ENCODE results near the gene DDX54.
A peak's percentile ranks its signal among the peaks of the same experiment; 100 is the strongest.

DDX54 gene

DNA sequence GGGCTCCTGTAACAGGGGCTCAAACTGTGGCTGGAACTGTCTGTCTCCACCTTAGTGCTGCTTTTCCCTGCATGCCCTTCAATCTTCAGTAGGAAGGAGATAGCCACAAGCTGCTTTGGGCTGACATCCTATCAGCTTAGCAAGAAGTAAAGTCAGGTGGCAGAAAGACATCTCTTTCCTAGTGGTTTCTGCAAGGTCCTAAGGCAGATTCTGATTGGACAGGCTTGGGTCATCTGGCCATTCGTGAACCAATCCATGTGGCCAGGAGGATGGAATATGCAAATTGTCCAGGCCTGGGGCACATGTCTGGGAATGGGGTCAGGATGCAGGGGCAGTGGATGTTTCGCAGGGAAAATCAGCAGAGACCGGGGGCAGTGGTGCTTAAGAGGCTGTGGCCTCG lies 5.5 kb upstream of the DDX54 start:
- no peak for DNase-seq (ENCODE audit: low read depth in 2 of 2)

DNA sequence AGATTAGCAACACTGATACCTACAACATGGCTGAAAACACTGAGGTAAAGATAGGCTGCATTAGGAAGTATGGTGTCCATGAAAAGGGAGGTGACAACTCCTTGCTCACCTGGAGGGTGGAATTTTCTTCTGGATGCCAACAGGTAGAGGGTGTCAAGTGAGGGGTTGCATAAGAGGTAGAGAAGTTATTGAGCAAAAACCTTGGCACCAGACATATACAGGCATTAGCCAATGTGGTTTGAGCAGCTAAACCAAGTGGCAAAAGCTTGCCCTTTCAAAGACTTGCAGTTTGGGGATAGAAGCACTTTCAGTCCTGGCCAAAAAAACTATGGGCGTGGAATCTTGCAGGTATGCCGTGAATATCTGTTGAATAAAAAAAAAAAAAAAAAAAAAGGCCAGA lies 4.1 kb upstream of the DDX54 start:
- DNase-seq (ENCODE audit: low read depth in 2 of 2), result no peak

DNA sequence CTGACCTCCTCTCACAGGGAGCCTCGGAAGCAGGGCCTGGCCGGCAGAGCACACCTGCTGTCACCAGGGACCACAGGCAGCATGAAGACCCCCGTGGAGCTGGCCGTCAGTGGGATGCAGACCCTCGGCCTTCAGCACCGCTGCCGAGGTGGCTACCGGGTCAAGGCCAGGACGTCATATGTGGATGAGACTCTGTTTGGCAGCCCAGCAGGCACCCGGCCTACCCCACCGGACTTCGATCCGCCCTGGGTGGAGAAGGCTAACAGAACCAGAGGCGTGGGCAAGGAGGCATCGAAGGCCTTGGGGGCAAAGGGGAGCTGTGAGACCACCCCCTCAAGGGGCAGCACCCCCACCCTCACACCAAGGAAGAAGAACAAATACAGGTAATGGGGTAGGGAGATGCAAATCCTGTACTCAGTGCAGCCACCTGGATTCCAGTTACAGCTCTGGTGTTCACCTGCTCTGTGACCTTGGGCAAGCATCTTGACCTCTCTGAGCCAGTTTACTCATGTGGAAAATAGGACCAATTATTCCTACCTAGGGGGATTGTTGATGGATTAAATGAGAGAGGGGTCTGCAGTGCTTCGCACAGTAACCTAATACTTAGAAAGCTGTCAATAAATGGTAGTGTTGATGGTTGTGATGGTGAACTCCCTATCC lies 1.5 kb upstream of the DDX54 start:
- DNase-seq (ENCODE audit: low read depth in 2 of 2), result no peak

DNA sequence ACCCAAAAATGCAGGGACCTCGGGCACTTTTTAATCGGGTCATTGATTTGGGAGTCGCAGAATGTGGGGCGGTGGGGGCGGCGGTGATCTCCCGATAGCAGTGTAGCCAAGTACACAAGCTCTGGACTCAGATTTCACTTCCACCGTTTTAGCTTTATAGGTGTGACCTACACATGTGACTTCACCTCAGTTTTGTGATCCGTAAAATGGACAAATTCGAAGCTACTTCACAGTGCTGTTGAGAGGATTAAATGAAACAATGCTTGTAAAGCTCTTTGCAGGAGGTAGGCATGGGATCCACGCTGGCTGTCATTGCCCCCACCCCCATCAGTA lies 721 bp upstream of the DDX54 start:
- DNase-seq (ENCODE audit: low read depth in 2 of 2), result no peak

DNA sequence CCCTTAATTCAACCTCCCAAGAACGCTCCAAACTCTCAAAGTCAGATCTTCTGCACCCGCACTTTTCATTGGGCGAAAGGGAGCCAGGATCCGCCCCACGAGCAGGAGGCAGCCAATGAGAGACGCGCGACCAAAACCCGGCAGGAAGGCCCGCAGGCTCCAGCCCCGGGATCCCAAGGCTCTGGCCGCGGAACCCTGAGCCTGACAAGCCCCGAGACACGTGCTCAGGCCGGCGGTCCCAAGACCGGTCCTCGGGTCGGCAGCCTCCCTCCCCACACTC lies 438 bp downstream of the DDX54 start:
- DNase-seq (ENCODE audit: low read depth in 2 of 2), result peak; percentile 77 to 82

DNA sequence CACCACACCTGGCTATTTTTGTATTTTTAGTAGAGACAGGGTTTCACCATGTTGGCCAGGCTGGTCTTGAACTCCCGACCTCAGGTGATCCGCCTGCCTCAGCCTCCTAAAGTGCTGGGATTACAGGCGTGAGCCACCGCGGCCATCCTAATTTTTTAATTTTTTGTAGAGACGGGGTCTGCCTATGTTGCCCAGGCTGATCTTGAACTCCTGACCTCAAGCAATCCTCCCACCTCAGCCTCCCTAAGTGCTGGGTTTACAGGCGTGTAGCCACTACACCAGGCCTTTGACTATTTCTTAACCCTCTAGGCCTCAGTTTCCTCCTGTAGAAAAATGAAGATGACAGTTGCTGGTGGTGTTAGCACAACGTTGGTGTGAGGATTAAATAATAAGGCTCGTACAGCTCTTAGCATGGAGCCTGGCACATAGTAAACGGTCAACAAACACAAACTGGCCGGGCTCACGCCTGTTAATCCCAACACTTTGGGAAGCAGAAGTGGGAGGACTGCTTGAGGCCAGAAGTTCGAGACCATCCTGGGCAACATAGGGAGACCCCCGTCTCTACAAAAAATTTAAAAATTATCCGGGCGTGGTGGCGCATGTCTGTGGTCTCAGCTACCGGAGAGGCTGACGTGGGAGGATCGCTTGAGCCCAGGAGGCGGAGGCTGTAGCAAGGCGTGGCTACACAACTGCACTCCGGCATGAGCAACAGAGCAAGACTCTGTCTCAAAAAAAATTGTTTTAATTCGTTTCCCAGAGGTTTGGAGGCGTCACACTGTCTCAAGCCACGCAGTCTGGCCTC lies 979 bp downstream of the DDX54 start:
- no peak for DNase-seq (ENCODE audit: low read depth in 2 of 2)

DNA sequence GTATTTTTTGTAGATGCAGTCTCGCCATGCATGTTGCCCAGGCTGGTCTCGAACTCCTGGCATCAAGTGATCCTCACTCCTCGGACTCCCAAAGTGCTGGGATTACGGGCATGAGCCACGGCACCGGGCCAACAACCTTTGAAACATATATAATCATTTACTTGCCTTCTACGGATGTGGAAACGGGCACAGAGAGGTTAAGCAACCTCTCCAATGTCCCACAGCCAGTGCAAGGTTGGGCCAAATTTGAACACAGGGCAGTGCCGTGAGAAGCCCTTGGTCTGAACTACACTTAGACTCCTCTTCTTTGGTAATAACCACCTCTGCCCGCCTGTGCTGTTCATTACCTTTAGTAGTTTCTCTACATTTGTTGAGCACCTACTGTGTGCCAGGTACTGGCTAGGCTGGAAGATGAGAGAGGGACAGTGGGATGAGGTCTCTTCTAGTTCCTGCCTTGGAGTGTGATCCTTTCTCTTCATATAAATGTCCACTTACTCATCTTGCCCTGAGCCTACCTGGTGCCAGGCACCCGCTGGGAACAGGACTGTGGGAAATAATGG lies 2.2 kb downstream of the DDX54 start:
- no peak for DNase-seq (ENCODE audit: low read depth in 2 of 2)

DNA sequence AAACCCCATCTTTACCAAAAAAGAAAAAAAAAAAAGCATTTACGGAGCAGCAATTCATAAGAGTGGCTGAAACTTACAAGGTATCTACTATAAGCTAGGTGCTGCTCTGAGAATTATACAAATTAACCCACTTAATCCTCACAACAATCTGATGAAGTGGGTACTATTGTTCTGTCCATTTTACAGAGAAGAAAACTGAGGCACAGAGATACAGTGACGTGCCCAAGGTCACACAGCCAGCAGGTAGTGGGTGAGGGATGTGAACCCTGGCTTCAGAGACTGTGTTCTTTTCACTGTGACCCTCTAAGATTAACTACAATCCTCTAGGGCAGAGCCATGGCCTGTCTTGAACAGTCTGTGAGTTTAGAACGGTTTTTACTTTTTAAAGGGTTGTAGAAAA lies 3.3 kb downstream of the DDX54 start:
- no peak for DNase-seq (ENCODE audit: low read depth in 2 of 2)

DNA sequence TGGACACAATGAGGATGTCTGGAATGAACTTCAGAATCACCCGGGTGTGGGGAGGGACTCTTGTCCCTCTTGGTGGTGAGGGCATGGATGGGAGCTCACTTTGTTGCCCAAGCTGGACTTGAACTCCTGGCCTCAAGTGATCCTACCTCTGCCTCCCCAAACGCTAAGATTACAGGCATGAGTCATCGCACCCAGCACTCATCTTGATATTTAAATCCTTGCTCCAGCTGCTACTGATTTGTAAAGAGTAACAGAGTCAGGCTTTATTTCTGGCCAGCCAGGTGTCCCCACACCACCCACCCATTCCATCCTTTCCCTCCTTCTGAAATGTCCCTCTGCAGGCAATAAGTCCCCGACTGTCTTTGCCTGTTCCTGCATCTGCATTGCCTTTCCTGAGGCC lies 4.9 kb downstream of the DDX54 start:
- no peak for DNase-seq (ENCODE audit: low read depth in 2 of 2)

DNA sequence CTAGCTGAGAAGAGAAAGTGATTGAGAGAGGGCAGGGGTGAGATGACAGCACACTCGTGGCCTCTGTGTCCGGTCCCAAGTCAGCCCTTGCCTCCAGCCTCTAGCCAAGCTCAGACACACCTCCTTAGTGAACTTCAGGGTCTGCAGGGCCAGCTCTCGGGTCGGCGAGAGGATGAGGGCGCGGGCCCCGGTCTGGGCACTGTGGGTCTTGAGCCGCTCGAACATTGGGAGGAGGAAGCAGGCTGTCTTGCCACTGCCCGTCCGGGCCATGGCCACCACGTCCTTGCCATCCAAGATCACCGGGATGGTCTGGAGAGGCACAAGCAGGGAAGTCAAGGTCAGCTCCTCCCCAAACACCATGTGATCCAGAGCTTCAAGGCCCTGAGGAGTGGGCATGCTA lies 6.3 kb downstream of the DDX54 start:
- DNase-seq (ENCODE audit: low read depth in 2 of 2), result no peak

DNA sequence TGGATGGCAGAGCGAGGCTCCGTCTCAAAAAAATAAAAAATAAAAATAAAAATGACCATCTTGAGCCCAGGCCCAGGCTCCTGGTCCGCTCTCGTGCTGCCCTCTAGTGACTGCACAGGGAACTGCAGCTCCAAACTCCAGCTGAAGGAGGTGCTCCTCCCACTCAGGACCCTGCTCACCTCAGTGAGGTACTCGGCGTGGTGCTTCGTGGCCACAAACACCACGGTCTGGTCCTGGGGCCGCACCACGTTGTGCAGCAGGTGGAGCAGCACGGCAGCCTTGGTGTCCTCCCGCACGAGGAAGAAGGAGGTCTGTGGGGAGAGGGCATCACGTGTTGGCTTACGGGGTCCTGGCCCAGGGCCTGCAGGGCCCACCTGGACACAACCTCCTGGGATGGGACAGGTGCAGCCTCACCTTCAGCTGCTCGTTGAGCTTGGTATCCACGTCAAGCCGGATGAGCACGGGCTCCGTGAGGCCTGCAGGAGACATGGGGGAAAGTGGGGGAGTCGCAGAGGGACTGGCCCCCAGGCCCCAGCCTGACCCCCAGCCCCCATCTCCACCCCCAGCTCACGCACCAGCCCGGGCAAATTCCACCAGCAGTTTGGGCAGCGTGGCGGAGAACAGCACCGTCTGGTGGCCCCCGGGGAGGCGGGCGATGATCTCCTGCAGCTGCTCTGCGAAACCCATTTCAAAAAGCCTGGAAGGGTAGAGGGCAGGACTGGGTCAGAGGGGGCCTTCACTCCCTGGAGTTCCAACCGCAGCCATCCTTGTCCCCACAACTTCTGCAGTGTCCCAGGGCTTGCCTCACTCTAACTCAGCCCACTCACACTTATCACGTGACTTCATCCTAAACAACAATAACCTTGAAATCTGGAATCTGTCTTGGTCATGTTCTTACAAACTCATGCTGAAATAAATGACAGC lies 10.6 kb downstream of the DDX54 start:
- peak; percentile 45 to 60 for DNase-seq (ENCODE audit: low read depth in 2 of 2)

DNA sequence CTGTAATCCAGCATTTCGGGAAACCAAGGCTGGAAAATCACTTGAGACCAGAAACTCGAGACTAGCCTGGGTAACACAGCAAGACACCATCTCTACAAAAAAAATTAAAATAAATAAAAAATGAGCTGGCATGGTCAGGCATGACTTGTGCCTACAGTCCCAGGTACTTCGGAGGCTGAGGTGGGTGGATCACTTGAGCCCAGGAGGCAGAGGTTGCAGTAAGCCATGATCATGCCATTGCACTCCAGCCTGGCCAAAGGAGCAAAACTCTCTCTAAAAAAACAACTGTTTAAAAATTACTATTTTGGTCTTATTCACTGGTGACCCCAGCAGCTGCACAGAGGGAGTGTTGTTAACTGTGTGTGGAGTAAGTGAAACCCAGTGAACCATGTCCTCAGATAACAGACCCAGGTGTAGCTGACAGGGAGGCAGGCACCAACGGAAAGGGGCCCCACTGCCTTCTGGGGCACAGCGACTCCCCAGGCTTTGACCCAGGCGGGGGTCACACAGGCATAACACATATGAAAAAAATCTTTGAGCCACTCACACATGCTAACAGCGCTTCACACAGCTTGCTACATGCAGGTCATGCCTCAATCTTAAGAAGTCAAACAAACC lies 12.1 kb downstream of the DDX54 start:
- DNase-seq (ENCODE audit: low read depth in 2 of 2), result no peak

DNA sequence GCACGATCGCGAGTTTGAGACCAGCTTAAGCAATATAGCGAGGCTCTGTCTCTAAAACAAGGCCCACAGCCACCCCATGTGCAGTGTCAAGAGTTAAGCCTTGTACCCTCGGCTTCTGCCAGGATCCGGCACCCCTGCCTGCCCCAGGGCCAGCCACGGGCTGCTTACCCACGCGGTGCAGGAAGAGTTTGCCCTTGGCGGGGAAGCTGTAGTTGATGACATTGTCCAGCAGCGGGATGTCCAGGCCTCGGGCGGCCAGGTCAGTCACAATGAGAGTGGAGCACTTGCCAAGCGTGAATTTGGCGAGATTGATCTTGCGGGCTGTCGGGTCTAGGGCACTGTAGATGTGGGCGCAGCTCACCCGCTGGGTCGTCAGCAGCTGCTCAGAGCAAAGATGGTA lies 13.1 kb downstream of the DDX54 start:
- DNase-seq (ENCODE audit: low read depth in 2 of 2), result no peak

DNA sequence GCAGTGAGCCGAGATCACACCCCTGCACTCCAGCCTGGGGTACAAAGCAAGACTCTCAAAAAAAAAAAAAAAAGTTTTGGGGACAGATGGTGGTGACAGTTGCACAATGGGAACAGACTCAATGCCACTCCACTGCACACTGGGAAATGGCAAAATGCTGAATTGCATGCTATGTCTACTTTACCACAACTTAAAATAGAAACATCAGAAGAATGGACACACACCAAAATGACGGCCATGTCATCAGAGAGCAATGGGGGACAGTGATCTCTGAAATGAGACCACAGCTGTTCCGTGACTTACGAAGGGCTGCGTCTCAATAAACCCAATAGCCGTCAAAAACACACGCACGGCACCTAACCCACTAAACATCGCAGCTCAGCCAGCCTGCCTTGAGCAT lies 13.7 kb downstream of the DDX54 start:
- DNase-seq (ENCODE audit: low read depth in 2 of 2), result no peak

DNA sequence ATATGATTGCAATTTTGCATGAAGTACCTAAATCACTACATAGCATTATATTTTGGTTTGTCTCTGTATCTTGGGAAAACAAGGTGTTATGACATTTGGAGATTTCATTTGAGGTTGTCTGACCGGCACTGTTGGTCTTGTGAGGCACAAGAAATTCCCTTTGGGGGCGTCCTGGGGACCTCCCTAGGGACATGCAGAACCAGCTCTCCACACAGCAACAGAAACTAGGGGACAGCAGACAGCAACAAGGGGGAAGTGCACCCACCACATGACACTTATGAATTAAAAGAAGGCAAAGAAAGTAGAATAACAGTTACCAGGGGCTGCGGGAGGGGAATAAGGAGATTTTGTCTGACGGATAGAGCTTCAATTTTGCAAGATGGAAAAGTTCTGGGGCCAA lies 14.4 kb downstream of the DDX54 start:
- DNase-seq (ENCODE audit: low read depth in 2 of 2), result no peak

DNA sequence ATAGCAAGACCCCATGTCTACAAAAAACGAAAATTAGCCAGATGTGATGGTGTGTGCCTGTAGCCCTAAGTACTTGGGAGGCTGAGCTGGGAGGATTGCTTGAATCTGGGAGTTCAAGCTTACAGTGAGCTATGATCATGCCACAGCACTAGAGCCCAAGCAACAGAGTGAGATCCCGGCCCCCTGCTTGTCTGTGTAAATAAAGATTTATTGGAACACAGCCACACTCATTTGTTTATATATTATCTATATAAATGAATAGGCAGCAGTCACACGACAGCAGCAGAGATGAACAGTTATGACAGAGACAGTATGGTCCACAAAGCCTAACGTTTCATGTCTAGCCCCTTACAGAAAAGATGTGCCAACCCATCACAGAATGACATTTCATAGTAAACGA lies 14.8 kb downstream of the DDX54 start:
- no peak for DNase-seq (ENCODE audit: low read depth in 2 of 2)

DNA sequence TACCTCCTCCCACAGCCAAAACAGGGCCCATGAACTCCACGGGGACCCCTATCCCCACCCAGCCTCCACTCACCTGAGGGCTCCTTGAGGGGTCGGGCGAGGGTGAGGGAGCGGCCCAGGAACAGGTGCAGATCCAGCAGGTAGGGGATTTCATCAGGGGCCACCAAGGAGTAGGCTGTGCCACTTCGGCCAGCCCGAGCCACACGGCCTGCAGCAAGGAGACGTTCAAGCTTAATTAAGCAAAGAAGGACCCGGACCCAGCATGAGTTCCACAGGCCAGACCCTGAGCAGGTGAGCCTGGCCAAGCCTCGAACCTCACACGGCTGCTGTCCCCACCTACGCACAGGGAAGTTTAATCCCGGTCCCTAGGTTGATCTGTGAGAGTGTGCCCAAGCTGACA lies 15.6 kb downstream of the DDX54 start:
- DNase-seq (ENCODE audit: low read depth in 2 of 2), result no peak

DNA sequence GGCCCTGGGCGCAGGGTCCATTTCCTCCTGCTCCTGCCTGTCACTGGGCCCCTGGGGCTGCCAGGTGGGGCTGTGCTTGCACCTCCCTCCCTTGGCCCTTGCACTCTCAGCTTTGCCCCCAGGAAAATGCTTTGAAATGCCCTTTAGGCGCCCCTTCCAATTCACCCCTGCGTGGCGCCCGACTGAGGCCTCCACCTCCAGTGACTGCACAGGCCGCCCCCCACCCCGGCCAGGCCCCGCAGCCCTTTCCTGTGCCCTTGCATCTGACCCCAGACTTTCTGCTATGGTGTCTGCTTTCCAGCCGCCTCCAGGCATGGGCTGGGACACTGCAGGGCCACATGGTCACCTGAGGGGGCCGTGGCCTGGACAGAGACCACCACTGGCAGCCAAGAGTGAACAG lies 17.4 kb downstream of the DDX54 start:
- DNase-seq (ENCODE audit: low read depth in 2 of 2), result no peak

DNA sequence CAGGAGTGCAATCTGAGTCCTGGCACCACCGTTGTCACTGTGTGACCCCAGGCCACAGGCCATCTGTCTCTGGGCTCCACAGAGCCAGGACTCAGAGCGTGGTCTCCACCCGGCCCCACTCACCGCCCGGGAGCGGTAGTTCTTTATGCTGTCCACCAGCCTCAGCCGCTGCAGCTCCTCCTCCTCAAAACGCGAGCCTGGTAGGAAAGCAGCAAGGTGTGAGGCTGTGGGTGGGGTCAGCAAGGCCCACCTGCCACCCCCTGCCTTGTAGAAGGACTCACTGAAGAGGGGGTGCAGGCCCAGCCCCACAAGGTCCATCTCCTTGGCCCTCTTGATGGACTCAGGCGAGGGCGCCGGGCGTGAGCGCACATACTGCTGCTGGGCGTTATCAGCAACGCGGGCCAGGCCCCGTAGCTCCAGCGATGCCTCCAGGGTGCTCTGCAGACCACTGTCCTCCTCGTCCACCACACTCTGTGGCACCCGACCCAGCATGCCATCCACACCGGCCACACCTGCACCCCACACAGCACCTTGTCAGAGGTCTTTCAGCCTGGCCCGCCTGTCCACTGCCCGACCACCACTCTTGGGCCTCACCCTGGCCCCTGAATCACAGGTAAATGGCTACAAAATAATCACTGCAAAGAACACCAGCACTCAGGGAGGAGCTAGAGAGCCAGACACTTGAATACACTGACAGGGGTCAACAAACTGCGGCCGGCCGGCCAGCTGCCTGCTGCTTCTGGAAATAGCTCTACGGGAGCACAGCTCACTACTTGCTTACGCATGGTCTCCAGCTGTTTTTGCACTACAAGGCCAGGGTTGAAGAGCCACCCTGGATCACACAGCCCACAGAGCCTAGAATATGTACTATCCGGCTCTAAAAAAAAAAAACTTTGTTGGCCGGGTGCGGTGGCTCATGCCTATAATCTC lies 19.5 kb downstream of the DDX54 start:
- no peak for DNase-seq (ENCODE audit: low read depth in 2 of 2)

DNA sequence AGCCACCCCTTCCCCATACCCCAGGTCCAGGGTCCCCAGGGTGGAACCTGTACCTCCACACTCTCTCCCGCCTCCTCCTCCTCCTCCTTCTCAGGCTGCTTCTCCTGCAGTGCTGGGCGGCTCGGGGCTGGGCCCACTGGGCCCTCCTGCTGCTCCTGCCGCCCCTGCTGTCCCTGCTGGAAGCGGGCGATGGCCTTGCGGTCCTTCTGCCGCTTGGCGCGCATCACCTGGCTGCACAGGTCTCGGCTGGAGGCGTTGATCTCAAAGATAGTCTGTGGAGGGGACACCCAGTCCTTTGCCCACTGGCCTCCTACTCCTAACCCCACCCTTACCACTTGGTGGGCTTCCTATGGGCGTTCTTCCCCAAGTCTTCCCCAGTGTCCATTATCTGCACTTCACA lies 21.3 kb downstream of the DDX54 start:
- no peak for DNase-seq (ENCODE audit: low read depth in 2 of 2)

DNA sequence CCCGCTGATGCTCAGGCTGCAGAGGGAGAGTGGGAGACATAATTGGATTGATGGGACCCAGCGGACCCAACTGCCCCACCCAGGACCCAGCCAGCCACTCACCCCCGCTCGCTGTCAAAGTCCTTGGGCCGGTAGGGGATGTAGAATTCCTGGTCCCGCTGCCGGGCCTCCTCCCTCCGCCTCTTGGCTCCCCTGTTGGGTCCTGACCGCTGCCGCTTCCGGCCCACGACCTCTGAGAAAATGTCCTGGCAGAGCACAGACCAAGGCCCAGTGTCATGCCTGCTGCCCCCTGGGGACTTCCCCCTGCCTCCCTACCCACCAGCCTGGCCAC lies 22.3 kb downstream of the DDX54 start:
- DNase-seq (ENCODE audit: low read depth in 2 of 2), result no peak

All from stimulated activated CD8-positive, alpha-beta memory T cell treated with anti-CD3 and anti-CD28 coated beads, Interleukin-15, amount 100 ng/mL, for 48 hours (primary cell).